ENCODE data around the gene ZNF638.

Gene ZNF638

DNA sequence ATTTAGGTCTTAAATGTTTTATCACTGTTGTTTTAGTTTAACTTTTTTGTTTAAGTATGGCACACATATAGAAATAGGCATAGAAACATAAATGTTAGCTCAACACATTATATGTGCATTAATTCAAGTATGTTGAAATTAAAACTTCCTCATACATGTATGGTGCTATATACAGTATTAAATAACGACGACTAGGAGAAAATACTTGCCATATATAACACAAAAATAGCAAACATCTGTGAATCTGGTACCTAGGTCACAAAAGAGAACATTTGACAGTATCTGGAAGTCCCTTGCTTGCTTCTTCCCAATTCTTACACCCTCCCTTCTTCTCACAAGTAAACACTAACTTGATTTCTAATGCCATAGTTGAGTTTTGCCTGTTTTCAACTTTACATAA is 38.4 kb downstream of the ZNF638 start:
- H3K27ac ChIP-seq, result no peak overlapping the region
- TF ChIP-seq, protein P1, sequence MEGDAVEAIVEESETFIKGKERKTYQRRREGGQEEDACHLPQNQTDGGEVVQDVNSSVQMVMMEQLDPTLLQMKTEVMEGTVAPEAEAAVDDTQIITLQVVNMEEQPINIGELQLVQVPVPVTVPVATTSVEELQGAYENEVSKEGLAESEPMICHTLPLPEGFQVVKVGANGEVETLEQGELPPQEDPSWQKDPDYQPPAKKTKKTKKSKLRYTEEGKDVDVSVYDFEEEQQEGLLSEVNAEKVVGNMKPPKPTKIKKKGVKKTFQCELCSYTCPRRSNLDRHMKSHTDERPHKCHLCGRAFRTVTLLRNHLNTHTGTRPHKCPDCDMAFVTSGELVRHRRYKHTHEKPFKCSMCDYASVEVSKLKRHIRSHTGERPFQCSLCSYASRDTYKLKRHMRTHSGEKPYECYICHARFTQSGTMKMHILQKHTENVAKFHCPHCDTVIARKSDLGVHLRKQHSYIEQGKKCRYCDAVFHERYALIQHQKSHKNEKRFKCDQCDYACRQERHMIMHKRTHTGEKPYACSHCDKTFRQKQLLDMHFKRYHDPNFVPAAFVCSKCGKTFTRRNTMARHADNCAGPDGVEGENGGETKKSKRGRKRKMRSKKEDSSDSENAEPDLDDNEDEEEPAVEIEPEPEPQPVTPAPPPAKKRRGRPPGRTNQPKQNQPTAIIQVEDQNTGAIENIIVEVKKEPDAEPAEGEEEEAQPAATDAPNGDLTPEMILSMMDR (conservative IDR thresholded peaks at IDR 0.05), result no peak
- no peak for TF ChIP-seq ZFX (IDR thresholded peaks at IDR 0.05)

DNA sequence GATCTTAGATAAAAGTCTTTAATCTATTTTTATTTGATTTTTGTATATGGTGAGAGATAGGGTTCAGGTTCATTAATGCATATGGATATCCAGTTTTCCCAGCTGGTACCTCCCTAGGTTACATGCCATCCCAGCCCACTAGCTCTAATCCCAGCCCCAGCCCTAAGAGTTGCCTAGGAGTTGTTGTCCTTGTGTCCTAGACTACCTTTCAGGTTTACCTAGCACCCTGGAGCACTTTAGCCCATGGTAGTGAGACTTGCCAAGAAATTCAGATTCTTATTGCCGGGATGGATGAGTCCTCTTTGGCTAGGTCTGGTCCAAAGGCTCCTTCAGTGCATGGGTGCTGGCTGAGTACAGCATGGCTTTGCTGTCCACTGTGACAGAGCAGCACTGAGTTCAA is 40.5 kb downstream of the ZNF638 start:
- no peak overlapping the region for H3K27ac ChIP-seq
- TF ChIP-seq, protein P1 (conservative IDR thresholded peaks at IDR 0.05), result no peak
- no peak for TF ChIP-seq ZFX (IDR thresholded peaks at IDR 0.05)

DNA sequence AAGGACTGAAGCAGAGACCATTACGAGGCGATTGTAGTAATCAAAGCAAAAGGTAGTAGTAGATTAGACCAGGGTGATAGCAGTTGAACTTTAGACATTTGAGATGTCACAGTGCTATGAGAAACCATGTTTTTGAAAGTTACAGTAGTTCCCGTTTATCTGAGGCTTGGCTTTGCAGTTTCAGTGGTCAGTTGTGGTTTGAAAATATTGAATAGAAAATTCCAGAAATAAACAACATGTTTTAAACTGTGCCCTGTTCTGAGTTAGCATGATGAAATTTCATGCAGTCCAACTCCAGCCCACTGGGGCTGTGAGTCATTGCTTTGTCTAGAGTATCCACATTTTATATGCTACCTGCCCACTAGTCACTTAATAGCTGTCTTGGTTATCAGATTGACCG is 47.5 kb downstream of the ZNF638 start:
- no peak overlapping the region for H3K27ac ChIP-seq
- TF ChIP-seq ZFX (IDR thresholded peaks at IDR 0.05), result no peak
- TF ChIP-seq, protein P1 (conservative IDR thresholded peaks at IDR 0.05), result no peak

DNA sequence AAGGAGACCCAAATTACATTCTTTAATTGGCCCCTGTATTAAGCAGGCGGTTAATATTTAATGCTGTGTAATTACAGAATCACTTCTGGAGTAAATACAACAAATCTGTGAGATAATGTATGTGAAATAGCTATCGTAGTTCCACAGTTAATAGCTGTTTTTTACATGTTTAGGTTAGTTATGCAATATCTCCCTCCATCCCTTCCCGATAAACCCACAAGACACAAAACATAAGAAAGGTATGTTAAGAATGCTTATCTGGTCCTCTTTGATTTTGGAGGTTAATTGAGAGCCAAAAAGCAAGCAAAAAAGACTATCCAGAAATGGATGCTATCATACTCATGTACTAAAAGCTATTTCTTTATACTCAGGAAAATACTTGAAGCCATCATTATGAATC is 49.1 kb downstream of the ZNF638 start:
- TF ChIP-seq ZFX (IDR thresholded peaks at IDR 0.05), result no peak
- TF ChIP-seq, protein P1 (conservative IDR thresholded peaks at IDR 0.05), result no peak

DNA sequence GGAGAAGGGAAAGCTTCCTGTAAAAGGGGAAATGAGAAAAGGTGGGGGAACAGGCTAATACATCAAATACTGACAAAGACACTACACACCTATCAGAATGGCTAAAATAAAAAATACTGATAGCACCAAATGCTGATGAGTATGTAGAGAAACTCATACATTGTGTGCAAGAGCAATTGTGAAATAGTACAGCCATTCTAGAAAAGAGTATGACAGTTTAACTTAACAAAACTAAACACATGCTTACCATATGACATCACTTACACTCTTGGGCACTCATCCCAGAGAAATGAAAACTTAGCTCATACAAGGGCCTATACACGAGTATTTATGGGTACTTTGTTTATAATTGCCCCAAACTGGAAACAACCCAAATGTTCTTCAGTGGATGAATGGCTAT is 53.4 kb downstream of the ZNF638 start:
- H3K27ac ChIP-seq, result no peak overlapping the region
- TF ChIP-seq ZFX (IDR thresholded peaks at IDR 0.05), result no peak
- TF ChIP-seq, protein P1 (conservative IDR thresholded peaks at IDR 0.05), result no peak

More for the DNA sequence above, 49.1 kb downstream of the ZNF638 start:
- no peak overlapping the region for H3K27ac ChIP-seq

DNA sequence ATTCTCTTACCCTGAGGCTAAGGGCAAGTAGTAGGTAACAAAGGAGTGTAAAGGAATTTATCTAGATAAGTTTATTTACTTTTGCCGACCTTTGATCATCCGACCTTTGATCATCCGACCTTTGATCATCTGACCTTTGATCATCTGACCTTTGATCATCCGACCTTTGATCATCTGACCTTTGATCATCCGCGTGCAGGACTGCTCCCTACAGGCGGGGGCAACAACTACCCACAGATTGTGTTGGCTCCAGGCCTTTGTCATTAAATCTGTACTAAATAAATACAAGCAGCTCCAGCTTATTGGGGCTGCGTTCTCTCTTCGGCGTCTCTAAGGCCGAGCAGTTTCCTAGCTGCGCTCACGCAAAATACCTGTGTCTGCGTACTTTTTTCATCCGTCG is 56.6 kb downstream of the ZNF638 start:
- no peak overlapping the region for H3K27ac ChIP-seq
- no peak for TF ChIP-seq ZFX (IDR thresholded peaks at IDR 0.05)
- TF ChIP-seq, protein P1 (conservative IDR thresholded peaks at IDR 0.05), result no peak

DNA sequence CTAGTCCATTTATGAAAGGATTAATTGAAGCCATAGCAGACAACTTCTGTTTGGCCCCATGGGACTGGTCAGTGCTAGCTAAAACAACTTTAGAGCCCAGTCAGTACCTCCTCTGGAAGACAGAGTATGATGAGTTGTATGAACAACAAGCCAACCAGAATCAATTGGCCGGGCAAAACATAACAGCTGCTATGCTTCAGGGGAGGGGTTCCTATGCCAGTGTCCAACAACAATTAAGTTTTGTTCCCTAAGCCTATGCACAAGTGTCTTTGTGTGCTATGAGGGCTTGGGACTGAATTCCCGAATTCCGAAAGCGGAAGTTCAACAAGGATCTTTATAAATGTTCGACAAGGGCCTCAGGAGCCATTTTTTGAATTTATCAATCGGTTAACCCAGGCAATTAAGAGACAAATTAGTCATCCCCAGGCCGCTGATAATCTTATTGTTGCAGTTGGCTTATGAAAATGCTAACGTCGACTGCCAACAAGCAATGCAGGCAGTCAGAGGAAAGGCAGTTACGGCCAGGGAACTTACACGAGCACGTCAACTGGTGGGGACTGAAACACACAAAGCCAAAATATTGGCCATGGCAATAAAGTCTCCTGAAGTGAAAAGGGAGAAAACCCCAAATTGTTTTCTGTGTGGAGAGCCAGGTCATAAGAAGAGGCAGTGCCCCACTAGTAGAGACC is 57.9 kb downstream of the ZNF638 start:
- TF ChIP-seq, protein P1 (conservative IDR thresholded peaks at IDR 0.05), result no peak
- TF ChIP-seq ZFX (IDR thresholded peaks at IDR 0.05), result no peak
- H3K27ac ChIP-seq, result no peak overlapping the region

All from C4-2B (cell line).